NCI-H2029 (cell line): ENCODE results near the gene MAGI2.
"Not testable (repeated sequence)": the region's sequence is repeated elsewhere in the genome, so short reads cannot be mapped to it uniquely, and the experiment has no call there.

ENCODE experiments used
- DNase-seq: peaks from one replicate; lab custom pipeline; 2025; lab: John Stamatoyannopoulos, UW

Gene MAGI2

DNA sequence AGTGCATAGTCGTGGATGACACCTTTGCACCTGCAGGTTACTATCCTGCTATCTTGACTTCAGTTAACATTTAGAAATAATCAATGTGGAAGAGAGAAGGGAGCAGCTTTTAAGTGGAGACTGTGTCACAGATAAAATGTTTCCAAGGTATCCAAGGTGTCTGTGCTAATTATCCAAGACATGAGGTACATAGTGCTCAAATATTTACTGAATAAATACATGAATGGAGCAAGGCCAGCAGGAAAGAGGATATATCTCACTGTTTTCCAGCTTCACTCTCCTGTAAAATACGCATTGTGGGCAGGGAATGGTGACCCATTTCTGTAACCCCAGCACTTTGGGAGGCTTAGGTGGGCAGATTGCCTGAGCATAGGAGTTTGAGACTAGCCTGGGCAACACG, 1102.5 kb downstream of the MAGI2 start:
- peak; percentile 59 for DNase-seq

DNA sequence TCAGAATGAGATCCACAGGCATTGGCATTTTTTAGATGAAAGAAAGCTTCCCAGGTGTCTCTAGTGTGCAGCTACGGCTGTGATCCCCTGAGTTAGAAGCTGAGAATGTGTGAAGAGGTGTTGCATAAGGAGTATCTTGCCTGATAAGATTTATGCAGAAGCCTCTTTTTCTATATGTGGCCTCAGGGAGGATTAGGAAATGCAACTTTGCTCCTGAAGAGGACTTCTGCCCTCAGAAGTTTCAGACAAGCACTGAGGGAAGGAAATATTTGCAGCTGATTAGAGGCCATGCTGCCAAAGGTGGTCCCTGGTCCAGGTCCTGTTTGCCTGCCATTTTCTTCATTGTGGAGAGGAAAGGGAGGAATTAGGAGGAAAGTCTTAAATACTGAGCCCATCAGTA, 1103.1 kb downstream of the MAGI2 start:
- no peak for DNase-seq

DNA sequence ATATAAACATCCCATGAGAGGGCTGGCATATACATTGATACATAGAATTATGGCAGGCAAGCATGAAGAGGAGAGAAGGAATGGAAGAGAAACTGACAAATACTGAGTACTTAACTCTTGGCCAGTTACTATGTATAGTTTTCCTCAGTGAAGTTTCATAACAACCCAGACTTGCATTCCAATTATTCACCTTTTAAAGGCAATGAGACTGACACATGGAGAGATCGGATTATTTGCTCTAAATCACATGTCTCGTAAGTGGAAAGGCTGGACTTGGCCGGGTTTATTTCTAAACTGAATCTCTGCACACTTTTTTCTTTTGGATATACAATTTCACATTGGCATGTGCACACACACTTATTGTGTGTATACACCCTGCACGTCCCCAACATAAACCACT, 1106.6 kb downstream of the MAGI2 start:
- DNase-seq, result no peak

DNA sequence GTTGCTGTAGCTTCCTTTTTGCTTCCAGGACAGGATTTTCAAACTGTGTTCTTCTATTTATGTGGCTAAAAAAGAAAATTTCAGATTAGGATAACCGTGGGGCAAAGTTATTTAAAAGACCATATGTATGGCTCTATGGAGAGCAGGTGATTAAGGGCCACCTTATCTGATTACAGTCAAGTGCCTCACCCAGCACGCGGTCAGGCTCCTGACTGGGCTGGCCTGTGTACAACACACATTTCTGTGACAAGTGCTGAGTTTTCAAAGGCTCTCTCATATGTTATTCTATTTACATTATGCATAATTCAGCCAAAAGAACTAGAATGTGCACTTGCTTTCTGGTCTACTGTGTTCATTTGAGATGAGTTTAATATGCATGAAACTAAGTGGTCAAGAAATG, 1107.5 kb downstream of the MAGI2 start:
- DNase-seq, result peak; percentile 43

DNA sequence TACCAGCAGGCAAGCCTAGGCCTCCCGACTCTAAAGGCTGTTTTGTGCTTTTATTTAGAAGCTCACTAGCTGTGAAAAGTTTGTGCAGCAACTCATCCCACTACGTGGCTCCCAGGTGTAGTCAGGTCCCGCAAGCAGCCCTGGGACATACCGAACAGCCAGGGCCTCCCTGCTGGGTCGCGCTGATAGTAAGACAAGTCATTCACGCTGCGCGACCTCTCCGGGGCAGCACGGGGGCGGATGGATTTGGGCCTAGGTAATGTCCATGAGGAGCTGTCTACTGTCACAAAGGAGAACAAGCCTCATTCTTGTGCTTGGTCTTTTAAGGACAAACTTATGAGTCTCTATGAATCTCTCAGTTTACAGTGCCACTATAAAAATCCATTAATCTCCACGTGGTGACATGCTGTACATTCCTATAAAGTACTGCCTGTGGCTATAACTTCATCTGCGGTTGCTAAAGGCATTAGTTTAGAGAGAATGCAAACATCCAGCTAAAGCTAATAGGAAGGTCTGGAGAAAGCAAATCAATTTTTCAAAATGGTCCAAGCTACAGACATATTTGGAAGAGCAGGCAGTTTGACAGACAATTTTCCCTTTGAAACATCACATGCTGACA, 1108.1 kb downstream of the MAGI2 start:
- DNase-seq, result no peak

DNA sequence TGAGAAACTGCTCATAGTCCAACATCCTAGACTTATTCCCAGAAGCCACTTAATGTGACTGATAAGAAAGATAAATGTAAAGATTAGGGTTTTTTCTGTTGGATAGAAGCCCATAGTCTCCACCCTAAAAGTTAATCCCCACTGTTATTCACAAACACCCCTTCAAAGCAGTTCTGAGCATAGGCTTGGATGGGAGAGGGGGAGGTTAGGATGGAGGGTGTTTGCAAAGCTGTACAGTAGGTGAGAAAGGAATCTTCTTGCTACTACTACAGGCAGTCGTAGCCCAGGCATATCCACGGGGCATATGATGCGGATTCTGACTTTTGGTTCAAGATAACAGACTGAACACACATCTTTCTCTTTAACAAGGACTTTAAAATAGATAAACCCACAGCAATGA, 1119.0 kb downstream of the MAGI2 start:
- DNase-seq, result no peak

DNA sequence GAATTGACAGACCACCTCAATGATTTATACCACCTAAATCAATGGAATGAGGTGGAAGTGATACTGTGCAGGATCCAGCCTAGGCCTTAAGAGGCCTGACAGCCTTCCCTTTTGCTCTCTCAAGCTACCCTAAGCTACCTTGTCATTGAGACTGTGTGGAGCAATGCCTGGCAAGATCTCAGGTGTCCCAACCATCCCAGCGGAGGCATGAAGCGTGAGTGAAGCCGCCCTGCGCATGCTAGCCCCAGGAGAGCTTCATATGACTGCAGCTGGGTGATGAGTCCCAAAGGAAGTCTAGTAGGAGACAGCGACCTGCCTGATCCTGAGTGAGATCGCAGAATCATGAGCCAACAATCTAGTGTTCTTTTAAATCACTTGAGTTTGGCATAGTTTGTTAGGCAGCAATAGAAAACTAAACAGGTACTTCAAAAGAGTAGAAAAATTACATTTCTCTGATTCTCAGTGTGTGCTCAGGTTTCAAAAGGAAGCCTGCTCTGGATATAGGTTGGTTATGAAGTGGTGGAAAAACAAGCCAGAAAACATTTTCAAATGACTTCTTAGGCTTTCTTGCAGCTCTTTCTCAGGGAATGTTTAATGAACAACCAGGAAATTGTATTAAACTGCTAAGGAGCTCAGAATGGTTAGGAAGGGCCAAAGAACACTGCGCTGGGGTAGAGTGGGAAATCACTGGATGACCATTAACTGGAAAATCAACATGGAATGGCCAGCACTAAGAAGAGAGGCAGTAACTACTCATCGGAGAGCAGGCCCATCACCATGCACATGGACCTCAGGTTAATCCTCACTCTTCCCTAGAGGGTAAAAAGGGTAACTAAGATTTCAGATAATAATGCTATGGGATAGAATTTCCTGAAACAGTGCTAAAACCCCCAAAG, 1119.7 kb downstream of the MAGI2 start:
- DNase-seq, result no peak

DNA sequence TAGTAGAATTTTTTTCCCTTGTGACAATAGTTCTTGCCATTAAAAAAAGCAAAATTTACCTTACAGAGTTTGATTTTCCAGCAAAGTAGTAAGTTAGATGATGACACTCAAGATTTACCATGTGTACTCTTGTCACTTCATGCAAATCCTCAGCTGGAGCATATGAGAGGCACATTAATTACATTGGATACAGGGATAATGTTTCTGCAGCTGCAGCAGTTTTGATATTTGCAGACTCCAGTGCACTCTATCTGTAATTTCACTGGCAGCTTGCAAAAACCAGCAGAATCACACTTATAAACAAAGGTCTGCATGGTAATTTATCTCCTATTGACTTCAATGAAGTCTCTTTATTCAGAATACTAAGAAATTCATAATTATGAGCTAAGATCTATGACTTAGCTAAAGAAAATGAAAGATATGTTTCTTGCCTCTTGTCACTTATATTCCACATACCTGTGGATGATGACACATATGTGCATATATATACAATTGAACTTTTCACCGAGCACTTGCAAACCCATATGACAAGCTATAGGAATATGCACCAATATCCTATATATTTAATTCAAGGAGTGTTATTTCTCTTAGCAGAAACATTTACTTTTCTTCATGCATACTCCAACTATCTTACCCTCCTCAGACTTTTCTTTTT, 1124.3 kb downstream of the MAGI2 start:
- DNase-seq, result peak; percentile 4

DNA sequence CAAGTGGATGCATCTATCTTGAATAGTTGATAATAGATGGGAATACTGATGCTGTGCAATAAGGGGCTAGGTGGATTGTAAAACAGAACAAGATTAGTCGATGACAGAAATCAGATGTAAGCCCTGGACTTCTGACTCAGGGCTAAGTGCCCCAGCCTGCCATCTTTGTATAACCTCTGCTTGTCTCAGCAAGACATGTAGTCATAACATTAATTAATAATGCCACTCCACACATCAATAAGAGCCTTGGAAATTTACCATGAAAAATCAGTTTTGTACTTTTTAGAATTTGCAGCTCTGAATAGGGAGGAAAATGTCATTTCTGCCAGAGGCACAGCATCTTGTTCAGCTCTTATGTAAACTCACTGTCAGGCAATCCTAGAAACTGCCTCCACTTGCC, 1125.7 kb downstream of the MAGI2 start:
- no peak for DNase-seq

DNA sequence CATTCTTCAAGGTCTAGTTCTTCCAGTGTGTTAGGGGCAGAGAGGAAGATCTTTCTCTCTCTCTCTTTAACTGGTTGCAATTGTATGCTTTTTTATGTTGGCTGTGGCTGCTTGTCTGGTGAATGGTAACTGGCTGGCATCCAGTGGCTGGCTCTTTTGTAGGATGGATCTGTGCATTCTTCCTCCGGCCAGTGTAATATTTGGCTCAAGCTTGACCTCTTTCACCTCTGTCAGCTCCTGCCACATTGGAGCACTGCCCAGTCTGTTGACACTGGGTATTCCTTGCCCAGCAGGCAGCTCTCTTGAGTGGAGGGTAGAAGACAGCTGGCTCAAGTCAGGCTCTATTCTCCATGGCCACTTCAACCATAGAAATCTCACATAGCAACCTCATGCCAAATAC, 1126.6 kb downstream of the MAGI2 start:
- DNase-seq, result peak; percentile 82

DNA sequence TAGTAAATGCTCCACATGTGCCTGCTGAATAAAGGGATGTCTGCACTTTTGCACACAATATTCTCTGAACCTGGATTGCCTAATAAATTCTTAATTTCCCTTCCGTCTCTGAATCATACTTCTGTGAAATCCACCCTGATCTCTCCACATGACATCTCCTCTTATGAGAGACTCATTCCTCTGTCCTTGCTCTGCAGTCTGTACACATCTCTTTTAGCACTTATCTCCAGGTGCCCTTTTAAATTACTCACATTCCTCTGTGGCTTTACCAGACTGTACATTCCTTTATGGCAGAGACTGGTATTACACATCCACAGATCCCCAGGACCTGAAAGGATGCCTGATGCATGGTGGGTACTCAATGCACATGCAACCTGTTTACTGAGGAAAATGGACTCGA, 1127.3 kb downstream of the MAGI2 start:
- no peak for DNase-seq

DNA sequence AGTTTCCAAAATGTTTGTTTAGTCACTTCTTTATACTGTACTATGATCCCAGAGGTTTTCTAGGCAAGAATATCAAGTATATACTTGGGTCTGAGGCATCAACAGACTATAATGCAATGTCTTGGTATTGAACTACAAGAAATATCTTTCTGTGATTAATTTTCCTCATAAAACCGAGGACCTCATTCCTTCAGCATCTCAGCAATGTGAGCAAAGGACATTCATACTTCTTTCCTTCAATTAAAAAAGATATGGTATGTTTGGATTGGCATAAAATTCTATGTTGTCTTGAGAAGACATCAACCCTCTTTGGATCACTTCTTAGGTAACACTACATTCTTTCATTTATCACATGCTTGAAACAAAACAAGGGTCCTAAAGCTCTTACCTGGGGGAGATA, 1130.3 kb downstream of the MAGI2 start:
- DNase-seq, result no peak

DNA sequence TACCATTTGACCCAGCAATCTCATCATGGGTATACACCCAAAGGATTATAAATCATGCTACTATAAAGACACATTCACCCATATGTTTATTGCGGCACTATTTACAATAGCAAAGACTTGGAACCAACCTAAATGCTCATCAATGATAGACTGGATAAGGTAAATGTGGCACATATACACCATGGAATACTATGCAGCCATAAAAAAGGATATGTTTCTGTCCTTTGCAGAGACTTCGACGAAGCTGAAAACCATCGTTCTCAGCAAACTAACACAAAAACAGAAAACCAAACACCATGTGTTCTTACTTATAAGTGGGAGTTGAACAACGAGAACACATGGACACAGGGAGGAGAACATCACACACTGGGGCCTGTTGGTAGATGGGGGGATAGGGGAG, 1131.2 kb downstream of the MAGI2 start:
- DNase-seq, result not testable (repeated sequence)

DNA sequence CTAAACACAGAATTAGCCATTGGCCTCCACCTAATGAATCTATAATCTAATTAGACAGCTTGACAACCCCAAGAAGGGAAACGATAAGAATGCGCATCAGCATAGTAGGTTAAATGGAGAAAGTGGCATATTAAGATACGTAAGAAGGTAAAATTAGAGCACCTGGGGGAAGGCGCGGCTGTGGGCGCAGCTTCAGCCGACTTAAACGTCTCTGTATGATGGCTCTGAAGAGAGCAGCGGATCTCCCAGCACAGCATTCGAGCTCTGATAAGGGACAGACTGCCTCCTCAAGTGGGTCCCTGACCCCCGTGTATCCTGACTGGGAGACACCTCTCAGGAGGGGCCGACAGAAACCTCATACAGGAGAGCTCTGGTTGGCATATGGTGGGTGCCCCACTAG, 1136.1 kb downstream of the MAGI2 start:
- DNase-seq, result no peak

DNA sequence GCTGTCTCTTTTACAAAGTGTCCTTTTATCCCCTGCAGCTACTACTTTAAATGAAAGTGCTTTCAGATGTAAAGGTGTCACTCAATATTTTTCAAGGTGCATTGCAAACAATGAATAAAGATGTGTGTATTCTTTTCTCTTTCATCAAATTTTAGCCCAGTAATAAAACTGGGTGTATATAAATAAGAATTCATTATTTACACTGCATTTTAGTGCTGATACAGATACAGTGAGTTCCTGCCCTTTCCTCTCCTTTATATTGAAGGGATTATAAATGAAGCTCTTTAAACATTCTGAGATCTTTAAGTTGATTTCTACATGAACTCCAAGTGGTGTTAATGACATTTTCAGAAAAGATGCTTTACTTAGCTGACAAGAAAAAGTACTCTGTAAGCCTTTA, 1137.4 kb downstream of the MAGI2 start:
- no peak for DNase-seq

DNA sequence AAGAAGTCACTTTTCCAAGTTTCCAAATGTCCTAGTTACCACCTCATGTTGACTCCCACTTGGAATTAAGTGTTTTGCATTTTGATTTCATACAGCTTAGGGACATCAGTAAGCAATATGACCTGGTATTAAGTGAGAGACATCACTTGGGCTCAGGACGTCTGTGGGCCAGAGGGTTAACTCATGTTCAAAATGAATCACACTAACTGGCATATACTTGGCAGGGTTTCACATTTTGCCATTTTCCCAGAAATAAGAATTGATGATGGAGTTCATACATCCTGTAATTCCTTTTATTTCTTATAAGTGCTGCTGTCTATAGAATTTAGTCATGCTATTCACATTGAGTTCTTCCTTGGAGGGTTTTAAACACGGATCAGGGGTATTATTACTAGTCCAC, 1138.3 kb downstream of the MAGI2 start:
- no peak for DNase-seq

DNA sequence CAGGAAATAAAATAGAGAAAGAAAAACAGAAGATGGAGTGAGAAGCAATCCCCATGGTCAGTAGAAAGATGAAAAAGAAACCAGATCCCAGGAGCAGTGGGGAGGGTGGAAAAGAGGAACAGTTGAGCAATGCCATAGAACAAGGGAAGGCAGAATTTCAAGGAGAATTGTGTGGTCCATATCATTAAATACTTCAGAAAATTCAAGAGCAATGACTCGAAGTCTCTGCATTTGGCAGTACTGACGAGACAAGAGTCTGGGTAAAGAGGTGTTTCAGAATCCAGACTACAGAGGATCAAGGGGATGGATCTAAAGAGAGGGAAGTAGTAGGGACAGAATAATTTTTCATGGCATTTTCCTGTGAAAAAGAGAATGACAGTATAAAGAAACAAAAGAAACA, 1142.3 kb downstream of the MAGI2 start:
- DNase-seq, result no peak

DNA sequence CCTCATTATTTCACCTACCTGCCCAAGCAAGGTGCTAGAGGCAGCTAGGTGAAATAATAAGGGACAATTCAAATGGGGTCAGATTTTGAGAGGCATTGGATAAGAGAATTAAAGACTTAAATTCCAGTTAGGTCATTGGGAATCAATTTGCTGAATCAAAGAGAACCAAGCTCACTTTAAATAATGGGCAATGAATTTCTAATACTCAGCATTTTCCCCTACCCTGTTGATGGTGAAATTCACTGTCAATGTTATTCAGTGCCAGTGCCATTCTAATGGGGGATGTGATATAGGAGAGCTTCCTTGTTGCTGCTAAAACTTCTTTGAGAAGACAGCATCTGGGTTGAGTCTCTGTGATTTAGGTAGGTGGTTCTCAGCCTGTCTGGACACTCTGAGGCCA, 1145.6 kb downstream of the MAGI2 start:
- DNase-seq, result no peak

DNA sequence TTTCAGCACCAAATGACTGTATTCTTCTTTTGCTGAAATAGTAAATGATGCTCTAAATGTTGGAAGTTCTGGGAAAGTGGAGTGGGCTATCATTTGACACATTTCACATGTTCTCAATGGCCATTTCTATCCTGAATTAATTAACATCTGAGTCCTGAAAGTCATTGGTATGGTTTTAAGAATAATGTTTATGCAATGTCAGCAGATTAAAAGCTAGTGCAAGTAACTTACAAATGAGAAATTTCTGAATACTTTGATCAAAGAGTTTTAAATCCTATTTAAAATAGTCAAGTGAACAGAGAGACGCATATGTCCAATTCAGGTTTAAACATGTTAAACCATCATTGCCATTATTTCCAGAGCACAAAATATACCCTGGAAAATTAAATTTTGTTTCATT, 1146.8 kb downstream of the MAGI2 start:
- no peak for DNase-seq

DNA sequence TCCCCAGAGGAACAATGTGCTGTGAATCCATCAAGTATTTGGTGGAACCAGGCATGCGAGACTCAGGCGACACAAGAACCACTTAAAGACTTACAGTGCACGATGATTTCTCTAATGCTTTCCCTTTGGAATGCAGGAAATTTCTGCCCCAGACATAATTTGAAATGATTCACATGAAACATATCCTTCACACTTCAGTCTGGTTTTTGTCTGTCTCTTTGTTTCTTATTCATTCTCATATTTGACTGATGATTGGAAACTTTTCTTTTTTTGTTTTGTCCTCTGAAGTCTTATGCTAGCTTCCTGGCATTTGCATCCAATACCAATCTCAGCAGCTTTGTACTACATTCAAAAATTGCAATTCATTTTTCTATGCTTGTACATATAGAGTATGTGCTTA, 1152.1 kb downstream of the MAGI2 start:
- DNase-seq, result no peak

DNA sequence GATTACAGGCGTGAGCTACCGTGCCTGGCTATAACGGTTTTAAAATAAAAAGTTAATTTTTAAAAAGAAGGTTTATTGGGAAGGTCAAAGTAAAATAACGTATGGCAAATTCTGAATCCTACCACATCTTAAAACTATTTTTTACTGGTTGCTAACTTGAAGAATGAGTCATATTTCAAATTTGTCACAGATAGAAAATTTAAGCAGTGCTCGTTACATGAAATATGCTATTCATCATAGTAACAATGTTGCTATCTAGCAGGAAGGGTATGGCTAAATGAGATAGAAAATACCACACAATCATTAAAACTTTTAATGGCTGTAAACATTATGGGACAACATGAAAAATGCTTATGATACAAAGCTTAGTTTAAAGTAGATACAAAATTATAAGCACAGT, 1154.4 kb downstream of the MAGI2 start:
- no peak for DNase-seq

DNA sequence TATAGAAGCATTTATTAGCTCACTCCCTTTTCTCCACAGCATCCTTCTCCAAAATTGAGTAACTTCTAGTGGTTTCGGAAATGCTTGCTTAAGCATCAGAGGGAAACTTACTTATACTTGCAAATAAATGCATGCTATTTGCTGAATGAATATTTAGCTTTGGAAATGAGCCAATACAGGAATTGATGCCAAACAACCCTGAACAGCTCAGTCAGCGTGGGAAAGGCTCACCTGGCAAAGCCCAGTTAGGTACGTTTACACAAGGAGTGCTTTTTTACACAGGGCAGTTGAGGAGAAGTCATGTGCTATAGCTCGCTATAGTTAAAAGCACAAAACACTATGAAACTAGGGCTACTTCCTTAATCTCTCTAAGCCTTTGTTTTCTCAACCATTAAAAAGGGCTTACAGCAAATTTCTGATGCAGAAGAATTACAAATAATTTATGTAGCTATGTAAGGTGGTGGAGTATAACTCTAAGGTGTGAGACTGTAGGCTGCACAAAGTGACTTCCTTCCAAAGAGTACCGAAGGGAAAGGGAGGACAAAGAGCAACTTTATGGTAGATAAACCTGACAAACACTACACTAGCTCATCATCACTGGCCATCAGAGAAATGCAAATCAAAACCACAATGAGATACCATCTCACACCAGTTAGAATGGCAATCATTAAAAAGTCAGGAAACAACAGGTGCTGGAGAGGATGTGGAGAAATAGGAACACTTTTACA, 1156.7 kb downstream of the MAGI2 start:
- peak; percentile 71 for DNase-seq
